SK-N-SH (cell line): ENCODE results near the gene COL15A1. TPM values are rescaled to one million over a fixed set of nuclear protein-coding genes. Genes with fewer than 3 reads are reported as not detected.
"Not testable (repeated sequence)": the region's sequence is repeated elsewhere in the genome, so short reads cannot be mapped to it uniquely, and the experiment has no call there.

Experiments used
- CTCF ChIA-PET: fragments of 300-600, 350-600 bp; formaldehyde crosslinking; extraction: SDS; loops from one replicate; lab custom pipeline; 2021; lab: Yijun Ruan, JAX
- POLR2A ChIA-PET: fragments of 350-600 bp; sonication (Branson Sonifier 250); formaldehyde crosslinking; extraction: SDS; loops from one replicate; lab custom pipeline; 2020; ENCODE audit warnings: antibody characterized with exemption, inconsistent platforms; lab: Yijun Ruan, JAX
- DNase-seq: peaks from one replicate; pipeline ENCODE4 v3.0.0; 2012
- H2AFZ ChIP-seq: fragments of 200-600 bp; sonication (generic); 2 replicates; pipeline ENCODE4 v1.8.1; 2016; ENCODE audit warnings: antibody characterized with exemption, mild to moderate bottlenecking, low read depth
- H3F3A ChIP-seq: fragments of 200-600 bp; sonication (generic); replicated peaks from 2 replicates; pipeline ENCODE3; 2016; ENCODE audit warnings: antibody characterized with exemption, mild to moderate bottlenecking; ENCODE audit not compliant: insufficient read depth
- H3K27ac ChIP-seq, 2 experiments: fragments of 200-500 bp in 1 of 2; fragments of 200-600 bp in 1 of 2; sonication (Bioruptor generic) in 1 of 2; sonication (generic), shearing (Covaris generic) in 1 of 2; 2 replicates each; pipeline versions ENCODE4 v1.5.1 to v1.6.1; 2014 to 2016; ENCODE audit warnings: low read depth in 2 of 2, inconsistent platforms in 1 of 2, low read length in 1 of 2, mild to moderate bottlenecking in 1 of 2, mixed read lengths in 1 of 2
- H3K27me3 ChIP-seq: fragments of 200-600 bp; sonication (generic), shearing (Covaris generic); 2 replicates; pipeline ENCODE4 v1.6.1; 2016; ENCODE audit warnings: mixed run types; ENCODE audit not compliant: insufficient read depth
- H3K36me3 ChIP-seq, 2 experiments: fragments of 200-500 bp in 1 of 2; fragments of 200-600 bp in 1 of 2; sonication (Bioruptor generic) in 1 of 2; sonication (generic) in 1 of 2; replicated peaks in 1 of 2; 2 replicates each; pipeline versions ENCODE3 to v1.5.1; 2014 to 2016; ENCODE audit warnings: low read length in 1 of 2, mild to moderate bottlenecking in 1 of 2; ENCODE audit not compliant: insufficient read depth in 2 of 2, control insufficient read depth in 1 of 2
- H3K4me1 ChIP-seq, 2 experiments: fragments of 200-500 bp in 1 of 2; fragments of 200-600 bp in 1 of 2; sonication (Bioruptor generic) in 1 of 2; sonication (generic), shearing (Covaris generic) in 1 of 2; 2 replicates each; pipeline versions ENCODE4 v1.5.1 to v1.6.1; 2014 to 2016; ENCODE audit warnings: low read depth in 1 of 2, low read length in 1 of 2, mixed run types in 1 of 2; ENCODE audit not compliant: insufficient read depth in 2 of 2, control insufficient read depth in 1 of 2
- H3K4me2 ChIP-seq: fragments of 200-600 bp; sonication (generic), shearing (Covaris generic); 2 replicates; pipeline ENCODE4 v1.6.1; 2017; ENCODE audit warnings: mixed run types
- H3K4me3 ChIP-seq, 2 experiments: fragments of 200-500 bp in 1 of 2; fragments of 200-600 bp in 1 of 2; sonication (Bioruptor generic) in 1 of 2; sonication (generic), shearing (Covaris generic) in 1 of 2; 2 replicates each; pipeline versions ENCODE4 v1.5.1 to v1.8.1; 2014 to 2016; ENCODE audit warnings: low read depth in 2 of 2, inconsistent platforms in 1 of 2, low read length in 1 of 2, mild to moderate bottlenecking in 1 of 2, mixed read lengths in 1 of 2, moderate library complexity in 1 of 2
- H3K79me2 ChIP-seq: fragments of 200-600 bp; sonication (generic); 2 replicates; pipeline ENCODE4 v1.8.1; 2017; ENCODE audit warnings: mild to moderate bottlenecking; ENCODE audit not compliant: insufficient read depth
- H3K9ac ChIP-seq: fragments of 200-600 bp; sonication (generic); 2 replicates; pipeline ENCODE4 v1.6.1; 2017; ENCODE audit warnings: mixed run types
- H3K9me2 ChIP-seq: fragments of 200-600 bp; sonication (generic); 2 replicates; pipeline ENCODE4 v1.6.1; 2017; ENCODE audit warnings: mixed run types
- H3K9me3 ChIP-seq: fragments of 200-600 bp; sonication (generic); 2 replicates; pipeline ENCODE4 v1.6.1; 2017; ENCODE audit warnings: mixed run types, mild to moderate bottlenecking, moderate library complexity
- H4K20me1 ChIP-seq: fragments of 200-600 bp; sonication (generic); 2 replicates; pipeline ENCODE4 v1.6.1; 2017; ENCODE audit warnings: mild to moderate bottlenecking, mixed run types; ENCODE audit not compliant: insufficient read depth
- CHD2 ChIP-seq: fragments of 150-350 bp; IDR thresholded peaks from 2 replicates; pipeline ENCODE4 v1.6.1; 2018; ENCODE audit warnings: low read length; ENCODE audit not compliant: partially characterized antibody
- ELF1 ChIP-seq: IDR thresholded peaks from 2 replicates; pipeline ENCODE4 v1.4.0; 2012
- EP300 ChIP-seq, 2 experiments: IDR thresholded peaks; 2 replicates each; pipeline versions ENCODE4 v1.4.0 to v1.6.1; 2012; ENCODE audit warnings: borderline replicate concordance in 1 of 2, low read depth in 1 of 2, low read length in 1 of 2
- FOXJ3 ChIP-seq: sonication (generic); formaldehyde crosslinking; IDR thresholded peaks from 2 replicates; pipeline ENCODE4 v1.5.1; 2020; ENCODE audit warnings: mild to moderate bottlenecking, missing genetic modification reagents
- FOXM1 ChIP-seq: IDR thresholded peaks from 2 replicates; pipeline ENCODE4 v1.4.0; 2012; ENCODE audit warnings: low read depth, mild to moderate bottlenecking
- GABPA ChIP-seq: IDR thresholded peaks from 2 replicates; pipeline ENCODE4 v1.4.0; 2012; ENCODE audit warnings: low read depth, mild to moderate bottlenecking
- RAD21 ChIP-seq: IDR thresholded peaks from 2 replicates; pipeline ENCODE4 v1.6.1; 2012; ENCODE audit warnings: mild to moderate bottlenecking, low read length
- RFX5 ChIP-seq: IDR thresholded peaks from 2 replicates; pipeline ENCODE4 v1.6.1; 2012; ENCODE audit warnings: mild to moderate bottlenecking, improper control_type of control experiment, low read length
- RXRA ChIP-seq: IDR thresholded peaks from 2 replicates; pipeline ENCODE4 v1.4.0; 2012; ENCODE audit warnings: low read depth, mild to moderate bottlenecking, borderline replicate concordance
- SIN3A ChIP-seq: IDR thresholded peaks from 2 replicates; pipeline ENCODE4 v1.6.1; 2012; ENCODE audit warnings: low read depth, mild to moderate bottlenecking, low read length, moderate library complexity, borderline replicate concordance
- TCF12 ChIP-seq: IDR thresholded peaks from 2 replicates; pipeline ENCODE4 v1.4.0; 2012
- YY1 ChIP-seq: IDR thresholded peaks from 2 replicates; pipeline ENCODE4 v1.4.0; 2012; ENCODE audit warnings: low read depth, mild to moderate bottlenecking
- WGBS: methylation state at CpG from one replicate; pipeline ENCODE4 v1.1.6; 2017; ENCODE audit warnings: low lambda C conversion rate; 5-methylcytosine and 5-hydroxymethylcytosine counted together
- polyA plus RNA-seq, 3 experiments: library from polyadenylated mRNA; depleted of rRNA; stranded (reverse); fragments of >200 nt; gene quantifications; 2 replicates each; pipeline ENCODE4 v1.2.3, GENCODE V29; 2012
- TF ChIP-seq, protein P1 (sequence below): fragments of 200-600 bp; sonication (generic); IDR thresholded peaks from 2 replicates; pipeline ENCODE4 v1.6.1; 2017; ENCODE audit warnings: antibody characterized with exemption, mild to moderate bottlenecking, moderate library complexity
- TF ChIP-seq, protein P2 (sequence below): fragments of 150-350 bp; IDR thresholded peaks from 2 replicates; pipeline ENCODE4 v1.6.1; 2016; ENCODE audit warnings: mild to moderate bottlenecking, low read depth, low read length
- TF ChIP-seq, protein P3 (sequence below): IDR thresholded peaks from 2 replicates; pipeline ENCODE4; 2012
- TF ChIP-seq, protein P4 (sequence below): fragments of 150-350 bp; IDR thresholded peaks from 2 replicates; pipeline ENCODE4 v1.6.1; 2017; ENCODE audit warnings: antibody characterized with exemption, low read length, low read depth, borderline replicate concordance
- TF ChIP-seq, protein P5 (sequence below): IDR thresholded peaks from 2 replicates; pipeline ENCODE4 v1.4.0; 2012; ENCODE audit warnings: low read depth

Gene COL15A1
- polyA plus RNA-seq, 1 of the 3 experiments (the other 2 are of a cell fraction): 0.84 TPM

DNA sequence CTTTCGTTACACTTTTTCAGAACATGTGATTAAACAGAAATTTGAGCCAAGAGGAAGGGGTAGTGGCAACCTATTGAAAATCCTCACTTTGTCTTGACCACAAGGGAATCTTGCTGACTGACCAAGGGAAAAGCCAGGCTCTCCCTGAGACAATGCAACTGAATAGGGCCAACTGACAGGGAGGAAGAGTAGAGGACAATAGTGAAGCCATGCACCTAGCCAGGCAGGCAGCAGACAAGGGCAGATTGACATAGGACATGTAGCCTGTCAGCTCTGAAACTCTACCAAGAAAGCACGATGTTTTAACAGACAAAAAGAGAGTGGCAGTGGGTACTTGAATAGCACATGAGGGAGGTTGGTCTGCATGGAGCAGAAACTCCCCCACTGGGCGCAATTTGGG, 152.7 kb downstream of the COL15A1 start:
- Histone ChIP-seq H3F3A (no peaks in the 10 kb centered on the region), H3K9me3 (no peaks in the 10 kb centered on the region), H2AFZ (no peak overlapping the region), H3K79me2 (no peaks in the 10 kb centered on the region), H4K20me1 (no peaks in the 10 kb centered on the region), H3K4me2 (no peak overlapping the region), H3K27ac (no peak overlapping the region), H3K9me2 (no peaks in the 10 kb centered on the region), H3K4me3 (no peak overlapping the region), H3K9ac (no peak overlapping the region), H3K4me1 (no peaks in the 10 kb centered on the region), H3K36me3 (no peaks in the 10 kb centered on the region), H3K27me3 (no peaks in the 10 kb centered on the region)
- DNase-seq: no peak
- CTCF ChIA-PET: interaction anchor here (1.2 kb wide), 1 partner anchor 8 kb away, joined by 3 read pairs; no protein-coding TSS in a partner anchor
- WGBS: 65% methylated on average over 3 of the region's 3 CpGs
- POLR2A ChIA-PET: no interaction called here
- no peak for TF ChIP-seq FOXM1
- no peak for TF ChIP-seq ELF1
- no peak for TF ChIP-seq RXRA
- TF ChIP-seq GABPA: no peak
- TF ChIP-seq, protein P1, sequence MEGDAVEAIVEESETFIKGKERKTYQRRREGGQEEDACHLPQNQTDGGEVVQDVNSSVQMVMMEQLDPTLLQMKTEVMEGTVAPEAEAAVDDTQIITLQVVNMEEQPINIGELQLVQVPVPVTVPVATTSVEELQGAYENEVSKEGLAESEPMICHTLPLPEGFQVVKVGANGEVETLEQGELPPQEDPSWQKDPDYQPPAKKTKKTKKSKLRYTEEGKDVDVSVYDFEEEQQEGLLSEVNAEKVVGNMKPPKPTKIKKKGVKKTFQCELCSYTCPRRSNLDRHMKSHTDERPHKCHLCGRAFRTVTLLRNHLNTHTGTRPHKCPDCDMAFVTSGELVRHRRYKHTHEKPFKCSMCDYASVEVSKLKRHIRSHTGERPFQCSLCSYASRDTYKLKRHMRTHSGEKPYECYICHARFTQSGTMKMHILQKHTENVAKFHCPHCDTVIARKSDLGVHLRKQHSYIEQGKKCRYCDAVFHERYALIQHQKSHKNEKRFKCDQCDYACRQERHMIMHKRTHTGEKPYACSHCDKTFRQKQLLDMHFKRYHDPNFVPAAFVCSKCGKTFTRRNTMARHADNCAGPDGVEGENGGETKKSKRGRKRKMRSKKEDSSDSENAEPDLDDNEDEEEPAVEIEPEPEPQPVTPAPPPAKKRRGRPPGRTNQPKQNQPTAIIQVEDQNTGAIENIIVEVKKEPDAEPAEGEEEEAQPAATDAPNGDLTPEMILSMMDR: no peak

DNA sequence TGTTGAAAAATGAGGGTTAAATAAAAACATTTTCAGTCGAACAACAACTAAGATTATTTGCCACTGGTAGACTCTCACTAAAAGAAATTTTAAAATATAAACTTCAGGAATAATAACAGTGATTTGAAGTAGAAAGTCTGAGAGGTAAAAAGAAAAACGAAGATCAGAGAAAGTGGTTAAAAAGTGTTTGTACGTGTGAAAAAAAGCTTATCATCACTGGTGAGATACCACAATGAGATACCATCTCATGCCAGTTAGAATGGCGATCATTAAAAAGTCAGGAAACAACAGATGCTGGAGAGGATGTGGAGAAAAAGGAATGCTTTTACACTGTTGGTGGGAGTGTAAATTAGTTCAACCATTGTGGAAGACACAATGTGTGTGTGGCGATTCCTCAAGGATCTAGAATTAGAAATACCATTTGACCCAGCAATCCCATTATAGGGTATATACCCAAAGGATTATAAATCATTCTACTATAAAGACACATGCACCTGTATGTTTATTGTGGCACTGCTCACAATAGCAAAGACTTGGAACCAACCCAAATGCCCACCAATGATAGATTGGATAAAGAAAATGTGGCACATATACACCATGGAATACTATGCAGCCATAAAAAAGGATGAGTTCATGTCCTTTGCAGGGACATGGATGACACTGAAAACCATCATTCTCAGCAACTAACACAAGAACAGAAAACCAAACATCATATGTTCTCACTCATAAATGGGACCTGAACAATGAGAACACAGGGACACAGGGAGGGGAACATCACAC, 156.3 kb downstream of the COL15A1 start:
- CTCF ChIA-PET: not testable (repeated sequence)
- WGBS: 57% methylated on average over 5 of the region's 5 CpGs

DNA sequence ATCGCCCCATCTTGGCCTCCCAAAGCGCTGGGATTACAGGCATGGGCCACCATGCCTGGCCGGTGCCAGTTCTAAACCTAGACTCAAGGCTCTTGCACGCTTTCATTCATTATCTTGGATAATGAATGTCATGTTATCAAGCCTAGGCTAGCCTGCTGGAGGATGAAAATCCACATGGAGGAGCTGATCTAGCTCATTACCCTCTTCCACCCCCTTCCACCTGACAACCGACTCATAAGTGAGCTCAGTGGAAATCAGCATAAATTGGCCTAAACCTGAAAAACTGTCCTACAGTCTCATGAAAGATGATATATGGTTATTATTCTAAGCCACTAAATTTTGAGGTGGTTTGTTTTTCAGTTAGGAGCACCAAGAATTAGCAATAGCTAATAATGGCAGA, 157.6 kb downstream of the COL15A1 start:
- POLR2A ChIA-PET: no interaction called here
- WGBS: 85% methylated on average over 5 of the region's 5 CpGs
- H3K27me3 ChIP-seq: no peaks in the 10 kb centered on the region
- no peaks in the 10 kb centered on the region for H3K9me2 ChIP-seq
- no peak overlapping the region for H3K4me2 ChIP-seq
- H3K4me3 ChIP-seq: no peak overlapping the region
- CTCF ChIA-PET: interaction anchor here (1.1 kb wide), 1 partner anchor 18 kb away, joined by 3 read pairs; no protein-coding TSS in a partner anchor
- H3K27ac ChIP-seq: no peak overlapping the region
- H3K9me3 ChIP-seq: no peaks in the 10 kb centered on the region
- H3K36me3 ChIP-seq: no peaks in the 10 kb centered on the region
- peaks cover 3% of the 10 kb centered on the region for H3F3A ChIP-seq
- peaks cover 4% of the 10 kb centered on the region; the same call in 1 of the 2 replicates for H4K20me1 ChIP-seq
- H2AFZ ChIP-seq: no peak overlapping the region
- DNase-seq: no peak
- H3K9ac ChIP-seq: no peak overlapping the region
- H3K79me2 ChIP-seq: peaks cover 9% of the 10 kb centered on the region
- peaks cover 5 to 10% of the 10 kb centered on the region in 2 experiments; a peak in 3 of 4 replicates for H3K4me1 ChIP-seq
- TF ChIP-seq CHD2: no peak
- no peak for TF ChIP-seq FOXM1
- no peak for TF ChIP-seq TCF12
- TF ChIP-seq, protein P2, sequence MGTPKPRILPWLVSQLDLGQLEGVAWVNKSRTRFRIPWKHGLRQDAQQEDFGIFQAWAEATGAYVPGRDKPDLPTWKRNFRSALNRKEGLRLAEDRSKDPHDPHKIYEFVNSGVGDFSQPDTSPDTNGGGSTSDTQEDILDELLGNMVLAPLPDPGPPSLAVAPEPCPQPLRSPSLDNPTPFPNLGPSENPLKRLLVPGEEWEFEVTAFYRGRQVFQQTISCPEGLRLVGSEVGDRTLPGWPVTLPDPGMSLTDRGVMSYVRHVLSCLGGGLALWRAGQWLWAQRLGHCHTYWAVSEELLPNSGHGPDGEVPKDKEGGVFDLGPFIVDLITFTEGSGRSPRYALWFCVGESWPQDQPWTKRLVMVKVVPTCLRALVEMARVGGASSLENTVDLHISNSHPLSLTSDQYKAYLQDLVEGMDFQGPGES: no peak
- TF ChIP-seq FOXJ3 (CRISPR knock-in tag): no peak
- TF ChIP-seq SIN3A: no peak
- TF ChIP-seq, protein P3, sequence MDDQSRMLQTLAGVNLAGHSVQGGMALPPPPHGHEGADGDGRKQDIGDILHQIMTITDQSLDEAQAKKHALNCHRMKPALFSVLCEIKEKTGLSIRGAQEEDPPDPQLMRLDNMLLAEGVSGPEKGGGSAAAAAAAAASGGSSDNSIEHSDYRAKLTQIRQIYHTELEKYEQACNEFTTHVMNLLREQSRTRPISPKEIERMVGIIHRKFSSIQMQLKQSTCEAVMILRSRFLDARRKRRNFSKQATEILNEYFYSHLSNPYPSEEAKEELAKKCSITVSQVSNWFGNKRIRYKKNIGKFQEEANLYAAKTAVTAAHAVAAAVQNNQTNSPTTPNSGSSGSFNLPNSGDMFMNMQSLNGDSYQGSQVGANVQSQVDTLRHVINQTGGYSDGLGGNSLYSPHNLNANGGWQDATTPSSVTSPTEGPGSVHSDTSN: no peak
- no peak for TF ChIP-seq ELF1
- TF ChIP-seq RAD21: no peak
- no peak for TF ChIP-seq GABPA
- no peak for TF ChIP-seq YY1
- no peak for TF ChIP-seq EP300 (IDR thresholded peaks at IDR 0.05; ENCODE audit: borderline replicate concordance in 1 of 2, low read depth in 1 of 2, low read length in 1 of 2)
- TF ChIP-seq RFX5: no peak
- TF ChIP-seq, protein P4, sequence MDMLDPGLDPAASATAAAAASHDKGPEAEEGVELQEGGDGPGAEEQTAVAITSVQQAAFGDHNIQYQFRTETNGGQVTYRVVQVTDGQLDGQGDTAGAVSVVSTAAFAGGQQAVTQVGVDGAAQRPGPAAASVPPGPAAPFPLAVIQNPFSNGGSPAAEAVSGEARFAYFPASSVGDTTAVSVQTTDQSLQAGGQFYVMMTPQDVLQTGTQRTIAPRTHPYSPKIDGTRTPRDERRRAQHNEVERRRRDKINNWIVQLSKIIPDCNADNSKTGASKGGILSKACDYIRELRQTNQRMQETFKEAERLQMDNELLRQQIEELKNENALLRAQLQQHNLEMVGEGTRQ: no peak
- TF ChIP-seq, protein P5, sequence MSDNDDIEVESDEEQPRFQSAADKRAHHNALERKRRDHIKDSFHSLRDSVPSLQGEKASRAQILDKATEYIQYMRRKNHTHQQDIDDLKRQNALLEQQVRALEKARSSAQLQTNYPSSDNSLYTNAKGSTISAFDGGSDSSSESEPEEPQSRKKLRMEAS: no peak

More for the DNA sequence above, 156.3 kb downstream of the COL15A1 start:
- H2AFZ ChIP-seq, H3K9ac ChIP-seq, H3K27me3 ChIP-seq, H3K9me2 ChIP-seq, H3F3A ChIP-seq, H3K79me2 ChIP-seq, DNase-seq, POLR2A ChIA-PET, H3K4me2 ChIP-seq, H3K9me3 ChIP-seq, H3K36me3 ChIP-seq, H3K4me3 ChIP-seq, H3K4me1 ChIP-seq, H3K27ac ChIP-seq, H4K20me1 ChIP-seq: not testable (repeated sequence)
